ENCODE results near the gene CSAG3. TPM values are rescaled to one million over a fixed set of nuclear protein-coding genes. Genes with fewer than 3 reads are reported as not detected.
"Not testable (repeated sequence)": the region's sequence is repeated elsewhere in the genome, so short reads cannot be mapped to it uniquely, and the experiment has no call there.

CSAG3 gene
- total and polyA plus RNA-seq, 12 donors: not detected

- Histone ChIP-seq H3K4me1 (replicated peaks in 1 of 2) (no peaks in the 10 kb centered on the region), H3K4me3 (no peak overlapping the region), H3K27me3 (no peaks in the 10 kb centered on the region), H3K27ac (no peak overlapping the region), H3K9me3 (replicated peaks in 1 of 3) (no peaks in the 10 kb centered on the region), H3K36me3 (replicated peaks in 1 of 2) (no peaks in the 10 kb centered on the region)
- DNase-seq: no peak
- intact Hi-C loops (cut with DNase I): no loop called here
- WGBS, 4 donors: 48 to 69% (median 68%) methylated on average over 2 of the region's 2 CpGs; no CpG with 5 or more reads in 1 of the 4 donors
- no peak for TF ChIP-seq POLR2A (IDR thresholded peaks at IDR 0.05)
- no peak for TF ChIP-seq CTCF (IDR thresholded peaks at IDR 0.05)
These were observed 23.9 kb upstream of the CSAG3 start for GRCh38 chrX:152735101-152735500.

- no peak for TF ChIP-seq CTCF (IDR thresholded peaks at IDR 0.05)
- TF ChIP-seq POLR2A (IDR thresholded peaks at IDR 0.05): no peak
- H3K4me3 ChIP-seq: no peak overlapping the region
- H3K36me3 ChIP-seq (replicated peaks in 1 of 2): no peaks in the 10 kb centered on the region
- H3K9me3 ChIP-seq (replicated peaks in 1 of 3): no peaks in the 10 kb centered on the region
- WGBS, 4 donors: 86 to 97% (median 87%) methylated on average over 5 to 12 of the region's 12 CpGs; no CpG with 5 or more reads in 1 of the 4 donors
- no peaks in the 10 kb centered on the region for H3K27me3 ChIP-seq
- no peak overlapping the region for H3K27ac ChIP-seq
- intact Hi-C loops (cut with DNase I): no loop called here
- no peaks in the 10 kb centered on the region for H3K4me1 ChIP-seq (replicated peaks in 1 of 2)
- no peak for DNase-seq
These were observed 23.0 kb upstream of the CSAG3 start for GRCh38 chrX:152735860-152736511.

GRCh38 chrX:152736528-152736927 lies 22.5 kb upstream of the CSAG3 start:
- intact Hi-C loops (cut with DNase I); H3K27ac ChIP-seq; H3K4me3 ChIP-seq; H3K27me3 ChIP-seq; H3K9me3 ChIP-seq (replicated peaks in 1 of 3); H3K4me1 ChIP-seq (replicated peaks in 1 of 2); DNase-seq; H3K36me3 ChIP-seq (replicated peaks in 1 of 2): not testable (repeated sequence)
- 79 to 92% (median 87%) methylated on average over 2 to 12 of the region's 12 CpGs for WGBS, 4 donors

- 71 to 84% (median 72%) methylated on average over 5 of the region's 5 CpGs for WGBS, 4 donors
- H3K27ac ChIP-seq: no peak overlapping the region
- H3K9me3 ChIP-seq (replicated peaks in 1 of 3): no peaks in the 10 kb centered on the region
- H3K4me1 ChIP-seq (replicated peaks in 1 of 2): no peaks in the 10 kb centered on the region
- H3K4me3 ChIP-seq: no peak overlapping the region
- no peaks in the 10 kb centered on the region for H3K36me3 ChIP-seq (replicated peaks in 1 of 2)
- TF ChIP-seq POLR2A (IDR thresholded peaks at IDR 0.05) (no peak), CTCF (IDR thresholded peaks at IDR 0.05) (no peak)
- H3K27me3 ChIP-seq: no peaks in the 10 kb centered on the region
- DNase-seq: no peak
- intact Hi-C loops (cut with DNase I): no loop called here
These were observed 20.5 kb upstream of the CSAG3 start for GRCh38 chrX:152738560-152738959.

GRCh38 chrX:152753686-152754650 lies 5.0 kb upstream of the CSAG3 start, which contains the start of gene MAGEA2:
TSS of gene MAGEA2 (minus strand) at chrX:152753842. CDS start at chrX:152751363, 2,479 bp downstream.
- WGBS, 4 donors: no CpG with 5 or more reads among the region's 35 CpGs
- intact Hi-C loops (cut with DNase I): not testable (repeated sequence)

GRCh38 chrX:152754871-152755270 lies 4.1 kb upstream of the CSAG3 start:
- DNase-seq; H3K27ac ChIP-seq; H3K27me3 ChIP-seq; intact Hi-C loops (cut with DNase I); H3K4me1 ChIP-seq (replicated peaks in 1 of 2); H3K9me3 ChIP-seq (replicated peaks in 1 of 3); H3K4me3 ChIP-seq; H3K36me3 ChIP-seq (replicated peaks in 1 of 2): not testable (repeated sequence)
- no CpG with 5 or more reads among the region's 5 CpGs for WGBS, 4 donors

More at GRCh38 chrX:152753686-152754650, 5.0 kb upstream of the CSAG3 start, which contains the start of gene MAGEA2:
- not testable (repeated sequence) for H3K4me3 ChIP-seq; H3K27ac ChIP-seq; H3K4me1 ChIP-seq (replicated peaks in 1 of 2); DNase-seq; H3K36me3 ChIP-seq (replicated peaks in 1 of 2); H3K9me3 ChIP-seq (replicated peaks in 1 of 3); H3K27me3 ChIP-seq

- intact Hi-C loops (cut with DNase I); H3K27ac ChIP-seq; DNase-seq; H3K27me3 ChIP-seq; H3K9me3 ChIP-seq (replicated peaks in 1 of 3); H3K4me1 ChIP-seq (replicated peaks in 1 of 2); H3K4me3 ChIP-seq; H3K36me3 ChIP-seq (replicated peaks in 1 of 2): not testable (repeated sequence)
- 58 to 90% (median 72%) methylated on average over 2 to 4 of the region's 7 CpGs for WGBS, 4 donors
These were observed 526 bp downstream of the CSAG3 start for GRCh38 chrX:152759544-152759943.
